Measurements from ENCODE around the gene TTF1.

The TTF1 gene

GRCh38 chr9:132348676-132349075, 58.0 kb downstream of the TTF1 start:
- Histone ChIP-seq H3K27me3 (ENCODE audit: insufficient read depth, low read depth, severe bottlenecking) (no peaks in the 10 kb centered on the region), H3K9me3 (ENCODE audit: severe bottlenecking) (no peaks in the 10 kb centered on the region), H3K36me3 (peaks cover 92% of the 10 kb centered on the region), H3K27ac (no peak overlapping the region), H3K4me3 (ENCODE audit: low read depth, low read length) (no peak overlapping the region)
- TF ChIP-seq CTCF (IDR thresholded peaks at IDR 0.05; ENCODE audit: low read depth, low read length): no peak
- no peak for DNase-seq

GRCh38 chr9:132346177-132346576, 60.5 kb downstream of the TTF1 start:
- peaks cover 94% of the 10 kb centered on the region for H3K36me3 ChIP-seq
- no peak for TF ChIP-seq CTCF (IDR thresholded peaks at IDR 0.05; ENCODE audit: low read depth, low read length)
- no peak overlapping the region for H3K4me3 ChIP-seq (ENCODE audit: low read depth, low read length)
- H3K27me3 ChIP-seq (ENCODE audit: insufficient read depth, low read depth, severe bottlenecking): no peaks in the 10 kb centered on the region
- no peak overlapping the region for H3K27ac ChIP-seq
- no peaks in the 10 kb centered on the region for H3K9me3 ChIP-seq (ENCODE audit: severe bottlenecking)
- DNase-seq: no peak

- no peak overlapping the region for H3K4me3 ChIP-seq (ENCODE audit: low read depth, low read length)
- peaks cover 98% of the 10 kb centered on the region for H3K36me3 ChIP-seq
- no peaks in the 10 kb centered on the region for H3K27me3 ChIP-seq (ENCODE audit: insufficient read depth, low read depth, severe bottlenecking)
- no peak for TF ChIP-seq CTCF (IDR thresholded peaks at IDR 0.05; ENCODE audit: low read depth, low read length)
- H3K27ac ChIP-seq: no peak overlapping the region
- no peaks in the 10 kb centered on the region for H3K9me3 ChIP-seq (ENCODE audit: severe bottlenecking)
- DNase-seq: no peak
Observed at GRCh38 chr9:132341177-132341840, 65.3 kb downstream of the TTF1 start.

GRCh38 chr9:132334364-132334763, 72.3 kb downstream of the TTF1 start:
- Histone ChIP-seq H3K27me3 (ENCODE audit: insufficient read depth, low read depth, severe bottlenecking) (no peaks in the 10 kb centered on the region), H3K36me3 (peaks cover 90% of the 10 kb centered on the region), H3K27ac (no peak overlapping the region), H3K9me3 (ENCODE audit: severe bottlenecking) (no peaks in the 10 kb centered on the region), H3K4me3 (ENCODE audit: low read depth, low read length) (no peak overlapping the region)
- DNase-seq: no peak
- no peak for TF ChIP-seq CTCF (IDR thresholded peaks at IDR 0.05; ENCODE audit: low read depth, low read length)

- H3K4me3 ChIP-seq (ENCODE audit: low read depth, low read length): no peak overlapping the region
- H3K27ac ChIP-seq: no peak overlapping the region
- peaks cover 90% of the 10 kb centered on the region for H3K36me3 ChIP-seq
- TF ChIP-seq CTCF (IDR thresholded peaks at IDR 0.05; ENCODE audit: low read depth, low read length): no peak
- H3K9me3 ChIP-seq (ENCODE audit: severe bottlenecking): no peaks in the 10 kb centered on the region
- no peaks in the 10 kb centered on the region for H3K27me3 ChIP-seq (ENCODE audit: insufficient read depth, low read depth, severe bottlenecking)
- no peak for DNase-seq
Observed at GRCh38 chr9:132333556-132333955, 73.1 kb downstream of the TTF1 start.

GRCh38 chr9:132328580-132328979, 78.1 kb downstream of the TTF1 start:
- no peak for DNase-seq
- peaks cover 93% of the 10 kb centered on the region for H3K36me3 ChIP-seq
- no peak for TF ChIP-seq CTCF (IDR thresholded peaks at IDR 0.05; ENCODE audit: low read depth, low read length)
- H3K4me3 ChIP-seq (ENCODE audit: low read depth, low read length): no peak overlapping the region
- no peak overlapping the region for H3K27ac ChIP-seq
- no peaks in the 10 kb centered on the region for H3K27me3 ChIP-seq (ENCODE audit: insufficient read depth, low read depth, severe bottlenecking)
- H3K9me3 ChIP-seq (ENCODE audit: severe bottlenecking): no peaks in the 10 kb centered on the region
